Neural cell (in vitro differentiated cells): ENCODE results near the gene ZC3H12A. TPM values are rescaled to one million over a fixed set of nuclear protein-coding genes. Genes with fewer than 3 reads are reported as not detected.

Experiments
- H2AFZ ChIP-seq: fragments of 200-600, 300-800 bp; sonication (generic), shearing (Covaris generic); 2 replicates; pipeline ENCODE4 v1.6.0; 2014; ENCODE audit warnings: low read depth, mild to moderate bottlenecking, antibody characterized with exemption, low read length, moderate library complexity
- H3F3A ChIP-seq: fragments of 200-600 bp; shearing (Covaris generic); 2 replicates; pipeline ENCODE4 v1.6.1; 2016; ENCODE audit warnings: mild to moderate bottlenecking, moderate library complexity, mixed read lengths, antibody characterized with exemption, low read length; ENCODE audit not compliant: insufficient read depth, poor library complexity, severe bottlenecking
- H3K27ac ChIP-seq: fragments of 200-600, 300-800 bp; sonication (generic), shearing (Covaris generic); 2 replicates; pipeline ENCODE4 v1.5.1; 2014; ENCODE audit warnings: mild to moderate bottlenecking, low read length, moderate library complexity
- H3K27me3 ChIP-seq: fragments of 300-800, 200-600 bp; sonication (generic), shearing (Covaris generic); 2 replicates; pipeline ENCODE4 v1.6.0; 2014; ENCODE audit warnings: mild to moderate bottlenecking, low read depth, low read length, moderate library complexity; ENCODE audit not compliant: insufficient read depth
- H3K36me3 ChIP-seq: fragments of 300-800, 200-600 bp; sonication (generic), shearing (Covaris generic); 2 replicates; pipeline ENCODE4 v1.5.1; 2014; ENCODE audit warnings: mild to moderate bottlenecking, antibody characterized with exemption, low read length, moderate library complexity; ENCODE audit not compliant: insufficient read depth
- H3K4me2 ChIP-seq: fragments of 300-800, 200-600 bp; sonication (generic), shearing (Covaris generic); 2 replicates; pipeline ENCODE4 v1.6.0; 2014; ENCODE audit warnings: mild to moderate bottlenecking, low read length
- H3K4me3 ChIP-seq: fragments of 300-800, 200-600 bp; sonication (generic), shearing (Covaris generic); 2 replicates; pipeline ENCODE4 v1.5.1; 2014; ENCODE audit warnings: mild to moderate bottlenecking, low read length, moderate library complexity
- H3K79me2 ChIP-seq: fragments of 200-600 bp; shearing (Covaris generic); replicated peaks from 2 replicates; pipeline ENCODE4 v1.6.0; 2014; ENCODE audit warnings: mild to moderate bottlenecking, low read length, moderate library complexity; ENCODE audit not compliant: insufficient read depth
- H3K9ac ChIP-seq: fragments of 300-800, 200-600 bp; sonication (generic), shearing (Covaris generic); 2 replicates; pipeline ENCODE4 v1.6.1; 2016; ENCODE audit warnings: mild to moderate bottlenecking, low read length, mixed read lengths
- H3K9me2 ChIP-seq: fragments of 200-600 bp; shearing (Covaris generic); 2 replicates; pipeline ENCODE4 v1.6.1; 2016; ENCODE audit warnings: mild to moderate bottlenecking, low read length, mixed read lengths; ENCODE audit not compliant: insufficient read depth
- H3K9me3 ChIP-seq: fragments of 200-600, 300-800 bp; sonication (generic), shearing (Covaris generic); 2 replicates; pipeline ENCODE4 v1.6.1; 2016; ENCODE audit warnings: mild to moderate bottlenecking, mixed run types, low read length, moderate library complexity, mixed read lengths
- H4K20me1 ChIP-seq: fragments of 200-600 bp; shearing (Covaris generic); 2 replicates; pipeline ENCODE4 v1.6.1; 2016; ENCODE audit warnings: mild to moderate bottlenecking, mixed run types; ENCODE audit not compliant: insufficient read depth
- CTCF ChIP-seq: fragments of 450-650 bp; IDR thresholded peaks from 2 replicates; pipeline ENCODE4 v1.5.1; 2014; ENCODE audit warnings: antibody characterized with exemption, mild to moderate bottlenecking, moderate library complexity; ENCODE audit not compliant: poor library complexity, severe bottlenecking
- EP300 ChIP-seq: fragments of 450-650 bp; conservative IDR thresholded peaks from 2 replicates; pipeline ENCODE4 v1.6.1; 2014; ENCODE audit warnings: antibody characterized with exemption, mild to moderate bottlenecking, moderate library complexity; ENCODE audit not compliant: poor library complexity, severe bottlenecking
- EZH2 ChIP-seq: fragments of 200-600, 300-800 bp; shearing (Covaris generic), sonication (generic); IDR thresholded peaks from 2 replicates; pipeline ENCODE4 v1.6.1; 2014; ENCODE audit warnings: antibody characterized with exemption, low read length, borderline replicate concordance, mild to moderate bottlenecking; ENCODE audit not compliant: insufficient read depth, poor library complexity, severe bottlenecking
- MXI1 ChIP-seq: fragments of 450-650 bp; conservative IDR thresholded peaks from 2 replicates; pipeline ENCODE4 v1.6.1; 2014; ENCODE audit warnings: antibody characterized with exemption, mild to moderate bottlenecking; ENCODE audit not compliant: poor library complexity, severe bottlenecking
- POLR2AphosphoS5 ChIP-seq: IDR thresholded peaks from 2 replicates; pipeline ENCODE4 v1.6.1; 2012
- RAD21 ChIP-seq: fragments of 450-650 bp; conservative IDR thresholded peaks from 2 replicates; pipeline ENCODE4 v1.6.1; 2014; ENCODE audit warnings: antibody characterized with exemption, mild to moderate bottlenecking, moderate library complexity
- SMC3 ChIP-seq: fragments of 450-650 bp; conservative IDR thresholded peaks from 2 replicates; pipeline ENCODE4 v1.6.1; 2014; ENCODE audit warnings: antibody characterized with exemption, mild to moderate bottlenecking, moderate library complexity; ENCODE audit not compliant: poor library complexity
- TAF1 ChIP-seq: IDR thresholded peaks from 2 replicates; pipeline ENCODE4 v1.6.1; 2012; ENCODE audit warnings: low read depth
- polyA plus RNA-seq: library from polyadenylated mRNA; depleted of rRNA; stranded (reverse); fragments of >200 nt; gene quantifications from 2 replicates; pipeline ENCODE4 v1.2.3, GENCODE V29; 2014
- TF ChIP-seq, protein P1 (sequence below): IDR thresholded peaks from 2 replicates; pipeline ENCODE4 v1.6.1; 2012; ENCODE audit warnings: borderline replicate concordance

Gene ZC3H12A
- polyA plus RNA-seq, 1 donor from 2014 or later: not detected

DNA sequence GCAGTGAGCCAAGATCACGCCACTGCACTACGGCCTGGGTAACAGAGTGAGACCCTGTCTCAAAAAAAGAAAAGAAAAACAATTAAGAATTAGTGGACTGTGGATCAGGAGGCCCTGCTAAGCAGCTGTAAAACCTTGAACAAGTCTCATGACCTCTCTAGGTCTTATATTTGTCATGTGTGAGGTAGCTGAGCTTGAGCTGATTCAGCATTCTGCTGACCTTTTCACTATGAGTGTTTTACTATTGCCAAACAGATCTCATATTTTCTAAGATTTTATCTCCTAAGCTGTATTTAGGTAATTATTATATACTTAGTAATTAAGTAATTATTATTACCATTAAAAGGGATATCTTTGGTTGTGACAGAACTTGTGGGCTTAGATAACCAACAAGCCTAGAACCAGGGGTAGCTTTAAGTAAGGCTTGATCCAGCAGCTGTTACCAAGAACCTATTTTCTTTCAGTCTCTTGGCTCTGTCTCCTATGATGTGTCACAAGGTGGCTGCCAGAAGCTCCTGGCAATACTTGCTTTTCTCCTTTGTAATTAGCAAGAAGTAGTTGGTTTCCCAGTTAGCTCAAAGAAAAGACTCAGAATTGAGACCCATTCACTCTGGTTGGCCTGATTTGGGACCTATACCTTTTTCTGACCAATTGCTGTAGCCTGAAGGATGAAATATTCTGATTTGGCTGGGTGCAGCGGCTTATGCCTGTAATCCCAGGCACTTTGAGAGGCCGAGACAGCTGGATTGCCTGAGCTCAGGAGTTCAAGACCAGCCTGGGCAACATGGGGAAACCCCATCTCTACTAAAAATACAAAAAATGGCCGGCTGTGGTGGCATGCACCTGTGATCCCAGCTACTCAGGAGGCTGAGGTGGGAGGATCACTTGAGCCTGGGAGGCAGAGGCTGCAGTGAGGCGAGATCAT, 8.5 kb upstream of the ZC3H12A start:
- Histone ChIP-seq H3F3A (no peaks in the 10 kb centered on the region), H3K4me2 (no peak overlapping the region), H2AFZ (no peak overlapping the region), H3K4me3 (no peak overlapping the region), H4K20me1 (no peaks in the 10 kb centered on the region), H3K27me3 (no peaks in the 10 kb centered on the region), H3K27ac (no peak overlapping the region), H3K9ac (no peak overlapping the region), H3K9me2 (no peaks in the 10 kb centered on the region), H3K79me2 (no peaks in the 10 kb centered on the region), H3K9me3 (no peaks in the 10 kb centered on the region), H3K36me3 (no peaks in the 10 kb centered on the region)
- TF ChIP-seq EZH2: no peak
- TF ChIP-seq, protein P1, sequence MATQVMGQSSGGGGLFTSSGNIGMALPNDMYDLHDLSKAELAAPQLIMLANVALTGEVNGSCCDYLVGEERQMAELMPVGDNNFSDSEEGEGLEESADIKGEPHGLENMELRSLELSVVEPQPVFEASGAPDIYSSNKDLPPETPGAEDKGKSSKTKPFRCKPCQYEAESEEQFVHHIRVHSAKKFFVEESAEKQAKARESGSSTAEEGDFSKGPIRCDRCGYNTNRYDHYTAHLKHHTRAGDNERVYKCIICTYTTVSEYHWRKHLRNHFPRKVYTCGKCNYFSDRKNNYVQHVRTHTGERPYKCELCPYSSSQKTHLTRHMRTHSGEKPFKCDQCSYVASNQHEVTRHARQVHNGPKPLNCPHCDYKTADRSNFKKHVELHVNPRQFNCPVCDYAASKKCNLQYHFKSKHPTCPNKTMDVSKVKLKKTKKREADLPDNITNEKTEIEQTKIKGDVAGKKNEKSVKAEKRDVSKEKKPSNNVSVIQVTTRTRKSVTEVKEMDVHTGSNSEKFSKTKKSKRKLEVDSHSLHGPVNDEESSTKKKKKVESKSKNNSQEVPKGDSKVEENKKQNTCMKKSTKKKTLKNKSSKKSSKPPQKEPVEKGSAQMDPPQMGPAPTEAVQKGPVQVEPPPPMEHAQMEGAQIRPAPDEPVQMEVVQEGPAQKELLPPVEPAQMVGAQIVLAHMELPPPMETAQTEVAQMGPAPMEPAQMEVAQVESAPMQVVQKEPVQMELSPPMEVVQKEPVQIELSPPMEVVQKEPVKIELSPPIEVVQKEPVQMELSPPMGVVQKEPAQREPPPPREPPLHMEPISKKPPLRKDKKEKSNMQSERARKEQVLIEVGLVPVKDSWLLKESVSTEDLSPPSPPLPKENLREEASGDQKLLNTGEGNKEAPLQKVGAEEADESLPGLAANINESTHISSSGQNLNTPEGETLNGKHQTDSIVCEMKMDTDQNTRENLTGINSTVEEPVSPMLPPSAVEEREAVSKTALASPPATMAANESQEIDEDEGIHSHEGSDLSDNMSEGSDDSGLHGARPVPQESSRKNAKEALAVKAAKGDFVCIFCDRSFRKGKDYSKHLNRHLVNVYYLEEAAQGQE: no peak
- TF ChIP-seq CTCF: no peak
- no peak for TF ChIP-seq SMC3
- no peak for TF ChIP-seq POLR2AphosphoS5
- no peak for TF ChIP-seq MXI1
- no peak for TF ChIP-seq RAD21
- no peak for TF ChIP-seq EP300
- TF ChIP-seq TAF1: no peak

DNA sequence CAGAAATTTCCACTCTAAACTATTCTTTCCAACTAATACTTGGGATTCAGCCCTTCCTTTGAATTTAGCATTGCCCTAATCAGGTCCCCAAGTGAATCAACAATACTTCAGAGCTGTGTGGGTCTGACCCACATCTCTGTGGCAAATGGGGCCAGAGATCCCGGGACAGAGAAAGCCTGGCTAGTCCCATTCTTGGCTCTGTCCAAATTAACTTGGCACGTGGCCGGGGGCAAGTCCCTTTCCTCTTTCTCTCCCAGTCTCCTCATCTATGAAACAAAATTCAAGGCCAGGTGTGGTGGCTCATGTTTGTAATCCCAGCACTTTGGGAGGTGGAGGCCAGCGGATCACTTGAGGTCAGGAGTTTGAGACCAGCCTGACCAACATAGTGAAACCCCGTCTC, 6.3 kb upstream of the ZC3H12A start:
- H4K20me1 ChIP-seq: no peaks in the 10 kb centered on the region
- H3F3A ChIP-seq: no peaks in the 10 kb centered on the region
- H3K9me2 ChIP-seq: no peaks in the 10 kb centered on the region
- TF ChIP-seq SMC3: no peak
- TF ChIP-seq MXI1: no peak
- TF ChIP-seq EP300: no peak
- no peak for TF ChIP-seq TAF1
- no peak for TF ChIP-seq EZH2
- TF ChIP-seq CTCF: no peak
- TF ChIP-seq POLR2AphosphoS5: no peak
- no peak for TF ChIP-seq RAD21
- no peaks in the 10 kb centered on the region for H3K9me3 ChIP-seq
- no peaks in the 10 kb centered on the region for H3K36me3 ChIP-seq
- H2AFZ ChIP-seq: no peak overlapping the region
- H3K4me2 ChIP-seq: no peak overlapping the region
- H3K4me3 ChIP-seq: no peak overlapping the region
- no peak overlapping the region for H3K27ac ChIP-seq
- H3K9ac ChIP-seq: no peak overlapping the region
- no peaks in the 10 kb centered on the region for H3K79me2 ChIP-seq
- no peaks in the 10 kb centered on the region for H3K27me3 ChIP-seq
